ENCODE results near the gene TSR2.

GRCh38 chrX:54397113-54397512 lies 43.1 kb upstream of the TSR2 start:
- no peak for TF ChIP-seq ZNF70 (CRISPR knock-in tag; IDR thresholded peaks at IDR 0.05)
- no peak for TF ChIP-seq PPARA (CRISPR knock-in tag; IDR thresholded peaks at IDR 0.05; ENCODE audit: borderline replicate concordance)
- no peak for TF ChIP-seq CSDC2 (CRISPR knock-in tag; IDR thresholded peaks at IDR 0.05)
- TF ChIP-seq ZFP30 (CRISPR knock-in tag; IDR thresholded peaks at IDR 0.05): no peak
- TF ChIP-seq SNAI2 (CRISPR knock-in tag; IDR thresholded peaks at IDR 0.05): no peak
- no peak for TF ChIP-seq CREB5 (CRISPR knock-in tag; IDR thresholded peaks at IDR 0.05; ENCODE audit: low read depth)
- TF ChIP-seq CSRNP3 (CRISPR knock-in tag; IDR thresholded peaks at IDR 0.05): no peak
- no peak for TF ChIP-seq ZFP3 (CRISPR knock-in tag; IDR thresholded peaks at IDR 0.05)
- TF ChIP-seq PATZ1 (CRISPR knock-in tag; IDR thresholded peaks at IDR 0.05; ENCODE audit: borderline replicate concordance): no peak
- no peak for TF ChIP-seq ESRRG (CRISPR knock-in tag; IDR thresholded peaks at IDR 0.05)
- TF ChIP-seq ARNTL (CRISPR knock-in tag; IDR thresholded peaks at IDR 0.05; ENCODE audit: borderline replicate concordance, low read depth): no peak
- TF ChIP-seq BACH2 (CRISPR knock-in tag; IDR thresholded peaks at IDR 0.05; ENCODE audit: borderline replicate concordance): no peak
